RKO (cell line): Measurements from ENCODE around the gene DHRSX.
A peak's percentile ranks its signal among the peaks of the same experiment; 100 is the strongest.
"Not testable (repeated sequence)": the region's sequence is repeated elsewhere in the genome, so short reads cannot be mapped to it uniquely, and the experiment has no call there.

Experiments used
- DNase-seq: peaks from one replicate; pipeline ENCODE4 v3.0.0-alpha.2; 2016; ENCODE audit warnings: low spot score

DHRSX gene

GRCh38 chrX:2500803-2501558, at the start of gene DHRSX, which contains the start of gene ZBED1:
DHRSX (minus strand) TSS chrX:2500976; CDS start chrX:2500925, 51 bp downstream.
ZBED1 (minus strand) TSS chrX:2500976; CDS start chrX:2490719, 10,257 bp downstream.
- peak; percentile 28 for DNase-seq

GRCh38 chrX:2549876-2550275, 49.1 kb upstream of the DHRSX start:
- no peak for DNase-seq

- DNase-seq: no peak
Observed at GRCh38 chrX:2548711-2549423, 48.1 kb upstream of the DHRSX start.

GRCh38 chrX:2547736-2548135, 47.0 kb upstream of the DHRSX start:
- no peak for DNase-seq

GRCh38 chrX:2546496-2546895, 45.7 kb upstream of the DHRSX start:
- no peak for DNase-seq

GRCh38 chrX:2545144-2545543, 44.4 kb upstream of the DHRSX start:
- DNase-seq: no peak

GRCh38 chrX:2542826-2543521, 42.2 kb upstream of the DHRSX start:
- no peak for DNase-seq

GRCh38 chrX:2541603-2542002, 40.8 kb upstream of the DHRSX start:
- no peak for DNase-seq

- no peak for DNase-seq
Observed at GRCh38 chrX:2540426-2540947, 39.7 kb upstream of the DHRSX start.

- DNase-seq: no peak
Observed at GRCh38 chrX:2539586-2539985, 38.8 kb upstream of the DHRSX start.

- no peak for DNase-seq
Observed at GRCh38 chrX:2538031-2538757, 37.4 kb upstream of the DHRSX start.

- DNase-seq: no peak
Observed at GRCh38 chrX:2536974-2537373, 36.2 kb upstream of the DHRSX start.

- no peak for DNase-seq
Observed at GRCh38 chrX:2536141-2536540, 35.4 kb upstream of the DHRSX start.

- not testable (repeated sequence) for DNase-seq
Observed at GRCh38 chrX:2534261-2535021, 33.7 kb upstream of the DHRSX start.

GRCh38 chrX:2533424-2533823, 32.6 kb upstream of the DHRSX start:
- no peak for DNase-seq

- no peak for DNase-seq
Observed at GRCh38 chrX:2526390-2526789, 25.6 kb upstream of the DHRSX start.

- DNase-seq: no peak
Observed at GRCh38 chrX:2523911-2524310, 23.1 kb upstream of the DHRSX start.

GRCh38 chrX:2521927-2522386, 21.2 kb upstream of the DHRSX start:
- DNase-seq: no peak

GRCh38 chrX:2521092-2521926, 20.5 kb upstream of the DHRSX start:
- no peak for DNase-seq

- DNase-seq: no peak
Observed at GRCh38 chrX:2520539-2520938, 19.8 kb upstream of the DHRSX start.
